NCI-H526 treated with DMSO at 0.1 percent for 48 hours (cell line): Measurements from ENCODE around the gene ARL6IP4.

Source experiments
- DNase-seq: peaks from one replicate; lab custom pipeline; 2025; lab: John Stamatoyannopoulos, UW

ARL6IP4 gene

GRCh38 chr12:122990961-122991622 lies 10.6 kb downstream of the ARL6IP4 start:
- no peak for DNase-seq

- DNase-seq: no peak
Measured at GRCh38 chr12:122991623-122992275, 11.3 kb downstream of the ARL6IP4 start.

GRCh38 chr12:122992386-122992785 lies 11.9 kb downstream of the ARL6IP4 start:
- no peak for DNase-seq

GRCh38 chr12:122994140-122994675 lies 13.7 kb downstream of the ARL6IP4 start:
- DNase-seq: no peak

- DNase-seq: no peak
Measured at GRCh38 chr12:122994781-122995502, 14.5 kb downstream of the ARL6IP4 start.

- DNase-seq: no peak
Measured at GRCh38 chr12:122995503-122996187, 15.2 kb downstream of the ARL6IP4 start.

GRCh38 chr12:122996188-122996601 lies 15.7 kb downstream of the ARL6IP4 start:
- DNase-seq: no peak

- DNase-seq: no peak
Measured at GRCh38 chr12:122996621-122997342, 16.3 kb downstream of the ARL6IP4 start.

- DNase-seq: no peak
Measured at GRCh38 chr12:122997343-122998250, 17.1 kb downstream of the ARL6IP4 start.

- no peak for DNase-seq
Measured at GRCh38 chr12:122998316-122998715, 17.8 kb downstream of the ARL6IP4 start.

GRCh38 chr12:122999196-122999946 lies 18.9 kb downstream of the ARL6IP4 start:
- DNase-seq: no peak

- no peak for DNase-seq
Measured at GRCh38 chr12:122999986-123000420, 19.5 kb downstream of the ARL6IP4 start.

GRCh38 chr12:123000578-123000977 lies 20.1 kb downstream of the ARL6IP4 start:
- no peak for DNase-seq

GRCh38 chr12:123001464-123001863 lies 21.0 kb downstream of the ARL6IP4 start:
- no peak for DNase-seq

GRCh38 chr12:123003257-123003656 lies 22.8 kb downstream of the ARL6IP4 start:
- no peak for DNase-seq

GRCh38 chr12:123004287-123004686 lies 23.8 kb downstream of the ARL6IP4 start:
- no peak for DNase-seq

GRCh38 chr12:123005081-123005626 lies 24.7 kb downstream of the ARL6IP4 start:
- no peak for DNase-seq

- no peak for DNase-seq
Measured at GRCh38 chr12:123006977-123007376, 26.5 kb downstream of the ARL6IP4 start.

GRCh38 chr12:123010110-123010509 lies 29.6 kb downstream of the ARL6IP4 start:
- DNase-seq: no peak
